ENCODE measurements around the gene ZBED5.

DNA sequence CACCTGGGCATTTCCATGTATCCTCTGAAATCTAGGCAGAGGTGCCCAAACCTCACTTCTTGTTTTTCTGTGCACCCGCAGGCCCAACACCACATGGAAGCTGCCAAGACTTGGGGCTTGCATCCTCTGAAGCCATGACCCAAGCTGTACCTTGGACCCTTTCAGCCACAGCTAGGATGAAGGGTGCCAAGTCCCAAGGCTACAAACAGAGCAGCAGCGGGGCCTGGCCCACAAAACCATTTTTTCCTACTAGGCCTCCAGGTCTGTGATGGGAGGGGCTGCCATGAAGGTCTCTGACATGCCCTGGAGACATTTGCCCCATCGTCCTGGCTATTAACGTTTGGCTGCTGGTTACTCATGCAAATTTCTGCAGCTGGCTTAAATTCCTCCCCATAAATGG is 28.7 kb downstream of the ZBED5 start:
- TF ChIP-seq TAF1 (IDR thresholded peaks at IDR 0.05; ENCODE audit: low read depth, low read length) (no peak), POU2F2 (IDR thresholded peaks at IDR 0.05; ENCODE audit: low read depth, low read length) (no peak), POLR2A (IDR thresholded peaks at IDR 0.05; ENCODE audit: low read depth, low read length) (no peak), SPI1 (IDR thresholded peaks at IDR 0.05; ENCODE audit: low read depth, low read length) (no peak), POLR2AphosphoS5 (IDR thresholded peaks at IDR 0.05; ENCODE audit: low read depth, low read length) (no peak)

Data from GM12891 (cell line).